MCF 10A (cell line): ENCODE data around the gene IKBKE. TPM values are rescaled to one million over a fixed set of nuclear protein-coding genes. Genes with fewer than 3 reads are reported as not detected.
"Not testable (repeated sequence)": the region's sequence is repeated elsewhere in the genome, so short reads cannot be mapped to it uniquely, and the experiment has no call there.

Source experiments
- BruUV-seq: library from RNA; stranded (reverse); fragments of 400-500 nt; replicated peaks from 2 replicates; lab custom pipeline; 2021; lab: Mats Ljungman, UMichigan
- CTCF ChIA-PET: fragments of 300-600 bp; sonication (Branson Sonifier 250); formaldehyde crosslinking; extraction: SDS; loops from one replicate; lab custom pipeline; 2021; ENCODE audit warnings: antibody characterized with exemption, inconsistent platforms; lab: Yijun Ruan, JAX
- POLR2A ChIA-PET: fragments of 300-600, 350-650 bp; sonication (Branson Sonifier 250); formaldehyde crosslinking; extraction: SDS; loops from one replicate; lab custom pipeline; 2020; ENCODE audit warnings: antibody characterized with exemption, inconsistent platforms; lab: Yijun Ruan, JAX
- DNase-seq: peaks from one replicate; pipeline ENCODE4 v3.0.0-alpha.2; 2018; ENCODE audit not compliant: unreplicated experiment
- H3K27ac Mint-ChIP-seq: one replicate; pipeline ENCODE4 v1.8.0; 2022; ENCODE audit warnings: mild to moderate bottlenecking, low read depth, mixed read lengths; ENCODE audit not compliant: unreplicated experiment
- H3K27me3 Mint-ChIP-seq: one replicate; pipeline ENCODE4 v1.8.0; 2022; ENCODE audit warnings: mixed read lengths; ENCODE audit not compliant: insufficient read depth, unreplicated experiment
- H3K36me3 Mint-ChIP-seq: one replicate; pipeline ENCODE4 v1.8.0; 2022; ENCODE audit warnings: mild to moderate bottlenecking, moderate library complexity, mixed read lengths; ENCODE audit not compliant: insufficient read depth, unreplicated experiment
- H3K4me1 Mint-ChIP-seq: one replicate; pipeline ENCODE4 v1.8.0; 2022; ENCODE audit warnings: mixed read lengths; ENCODE audit not compliant: insufficient read depth, unreplicated experiment
- H3K4me3 Mint-ChIP-seq: one replicate; pipeline ENCODE4 v1.8.0; 2022; ENCODE audit warnings: mild to moderate bottlenecking, moderate library complexity, mixed read lengths; ENCODE audit not compliant: unreplicated experiment
- H3K9me3 Mint-ChIP-seq: one replicate; pipeline ENCODE4 v1.8.0; 2022; ENCODE audit warnings: mixed read lengths; ENCODE audit not compliant: unreplicated experiment
- intact Hi-C: fragments of 100-400 bp; cut with micrococcal nuclease; formaldehyde crosslinking; loops from 2 replicates; pipeline ENCODE4 v1.14.1; 2022
- total RNA-seq: library from RNA; stranded (reverse); gene quantifications from 2 replicates; pipeline ENCODE4 v1.2.3, GENCODE V29; 2022
- TF ChIP-seq, protein P1 (sequence below): fragments of 200-600 bp; IDR thresholded peaks from one replicate; pipeline ENCODE4 v1.8.0; 2022; ENCODE audit warnings: antibody characterized with exemption, mild to moderate bottlenecking; ENCODE audit not compliant: unreplicated experiment

Gene IKBKE
- total RNA-seq, 1 experiment from 2014 or later, result 12.1 TPM

DNA sequence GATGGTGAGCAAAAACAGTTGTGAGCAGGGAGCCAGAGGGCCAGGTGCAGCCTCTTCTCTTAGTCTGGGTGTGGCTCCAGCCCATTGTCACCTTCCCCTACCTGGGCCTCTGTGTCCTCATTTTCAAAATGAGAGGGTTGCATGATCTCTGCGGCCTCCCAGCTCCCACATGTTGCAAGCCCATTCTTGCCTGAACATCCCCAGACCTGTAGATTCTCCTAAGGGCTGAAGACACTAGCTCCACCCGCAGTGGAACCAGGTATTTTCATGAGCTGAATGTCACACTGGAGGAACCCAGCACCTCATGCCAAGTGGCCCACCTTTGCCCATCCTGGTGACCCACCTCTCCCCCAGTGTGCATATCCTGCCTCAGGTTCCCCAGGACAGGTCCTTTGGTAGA is 12.3 kb downstream of the IKBKE start:
- no peaks in the 10 kb centered on the region for H3K9me3 Mint-ChIP-seq
- POLR2A ChIA-PET, result interaction anchor here (0.9 to 3.7 kb wide), 8 partner anchors 12 to 124 kb away, joined by 3 to 32 read pairs (median 4); partner anchors contain the start of genes IKBKE and RASSF5
- H3K4me3 Mint-ChIP-seq, result no peak overlapping the region
- DNase-seq, result peak; percentile 86
- CTCF ChIA-PET, result interaction anchor here (0.6 to 11.0 kb wide), 19 partner anchors 8 to 500 kb away, joined by 3 to 268 read pairs (median 4); partner anchors contain the start of genes DYRK3 and IKBKE
- intact Hi-C loops, result no loop called here
- no TSS peak for BruUV-seq
- TF ChIP-seq, protein P1, sequence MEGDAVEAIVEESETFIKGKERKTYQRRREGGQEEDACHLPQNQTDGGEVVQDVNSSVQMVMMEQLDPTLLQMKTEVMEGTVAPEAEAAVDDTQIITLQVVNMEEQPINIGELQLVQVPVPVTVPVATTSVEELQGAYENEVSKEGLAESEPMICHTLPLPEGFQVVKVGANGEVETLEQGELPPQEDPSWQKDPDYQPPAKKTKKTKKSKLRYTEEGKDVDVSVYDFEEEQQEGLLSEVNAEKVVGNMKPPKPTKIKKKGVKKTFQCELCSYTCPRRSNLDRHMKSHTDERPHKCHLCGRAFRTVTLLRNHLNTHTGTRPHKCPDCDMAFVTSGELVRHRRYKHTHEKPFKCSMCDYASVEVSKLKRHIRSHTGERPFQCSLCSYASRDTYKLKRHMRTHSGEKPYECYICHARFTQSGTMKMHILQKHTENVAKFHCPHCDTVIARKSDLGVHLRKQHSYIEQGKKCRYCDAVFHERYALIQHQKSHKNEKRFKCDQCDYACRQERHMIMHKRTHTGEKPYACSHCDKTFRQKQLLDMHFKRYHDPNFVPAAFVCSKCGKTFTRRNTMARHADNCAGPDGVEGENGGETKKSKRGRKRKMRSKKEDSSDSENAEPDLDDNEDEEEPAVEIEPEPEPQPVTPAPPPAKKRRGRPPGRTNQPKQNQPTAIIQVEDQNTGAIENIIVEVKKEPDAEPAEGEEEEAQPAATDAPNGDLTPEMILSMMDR, result no peak
- H3K27ac Mint-ChIP-seq, result no peak overlapping the region
- H3K27me3 Mint-ChIP-seq, result no peaks in the 10 kb centered on the region
- H3K36me3 Mint-ChIP-seq, result peaks cover 19% of the 10 kb centered on the region
- peaks cover 29% of the 10 kb centered on the region for H3K4me1 Mint-ChIP-seq

DNA sequence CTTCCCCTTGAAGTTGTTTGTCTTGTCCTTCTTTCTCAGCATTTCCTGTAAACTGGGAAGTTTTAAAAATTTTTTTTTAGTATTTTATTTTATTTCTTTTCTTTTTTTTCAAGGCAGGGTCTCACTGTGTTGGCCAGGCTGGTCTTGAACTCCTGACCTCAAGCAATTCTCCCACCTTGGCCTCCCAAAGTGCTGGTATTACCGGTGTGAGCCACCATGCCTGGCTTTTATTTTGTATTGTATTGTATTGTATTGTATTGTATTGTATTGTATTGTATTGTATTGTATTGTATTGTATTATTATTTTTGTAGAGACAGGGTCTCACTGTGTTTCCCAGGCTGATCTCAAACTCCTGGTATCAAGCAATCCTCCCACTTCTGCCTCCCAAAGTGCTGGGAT is 13.6 kb downstream of the IKBKE start:
- ChIA-PET CTCF (interaction anchor here (1.2 to 8.8 kb wide), 9 partner anchors 7 to 180 kb away, joined by 4 to 268 read pairs (median 24); partner anchors contain the start of gene IKBKE), POLR2A (interaction anchor here (0.6 to 3.7 kb wide), 4 partner anchors 10 to 20 kb away, joined by 3 to 32 read pairs (median 3); partner anchors contain the start of gene IKBKE)
- H3K27me3 Mint-ChIP-seq, intact Hi-C loops, H3K4me3 Mint-ChIP-seq, DNase-seq, H3K9me3 Mint-ChIP-seq, H3K27ac Mint-ChIP-seq, BruUV-seq: not testable (repeated sequence)
- Mint-ChIP-seq H3K36me3 (peaks cover 13% of the 10 kb centered on the region), H3K4me1 (peaks cover 29% of the 10 kb centered on the region)

DNA sequence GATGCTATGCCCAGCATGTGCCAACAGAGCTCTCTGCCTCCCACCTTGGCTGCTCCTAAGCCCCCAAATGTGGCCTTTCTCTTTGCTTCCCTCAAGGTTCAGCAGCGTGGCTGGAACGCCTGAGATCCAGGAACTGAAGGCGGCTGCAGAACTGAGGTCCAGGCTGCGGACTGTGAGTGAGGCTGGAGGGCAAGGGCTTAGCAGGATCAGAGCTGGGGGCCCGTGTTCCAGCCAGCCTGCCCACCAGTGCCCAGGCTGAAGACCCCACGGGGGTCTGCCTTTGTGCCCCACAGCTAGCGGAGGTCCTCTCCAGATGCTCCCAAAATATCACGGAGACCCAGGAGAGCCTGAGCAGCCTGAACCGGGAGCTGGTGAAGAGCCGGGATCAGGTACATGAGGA is 14.6 kb downstream of the IKBKE start:
- Mint-ChIP-seq H3K4me1 (peaks cover 23% of the 10 kb centered on the region), H3K36me3 (peaks cover 13% of the 10 kb centered on the region), H3K4me3 (no peak overlapping the region), H3K27ac (no peak overlapping the region), H3K9me3 (no peaks in the 10 kb centered on the region), H3K27me3 (no peaks in the 10 kb centered on the region)
- intact Hi-C loops, result no loop called here
- DNase-seq, result no peak
- ChIA-PET CTCF (interaction anchor here (0.8 to 2.6 kb wide), 6 partner anchors 16 to 179 kb away, joined by 3 to 24 read pairs (median 5); no protein-coding TSS in a partner anchor), POLR2A (interaction anchor here (0.6 to 1.5 kb wide), 4 partner anchors 9 to 499 kb away, joined by 3 to 5 read pairs (median 4); no protein-coding TSS in a partner anchor)
- TF ChIP-seq, protein P1, result no peak
- BruUV-seq, result no TSS peak

DNA sequence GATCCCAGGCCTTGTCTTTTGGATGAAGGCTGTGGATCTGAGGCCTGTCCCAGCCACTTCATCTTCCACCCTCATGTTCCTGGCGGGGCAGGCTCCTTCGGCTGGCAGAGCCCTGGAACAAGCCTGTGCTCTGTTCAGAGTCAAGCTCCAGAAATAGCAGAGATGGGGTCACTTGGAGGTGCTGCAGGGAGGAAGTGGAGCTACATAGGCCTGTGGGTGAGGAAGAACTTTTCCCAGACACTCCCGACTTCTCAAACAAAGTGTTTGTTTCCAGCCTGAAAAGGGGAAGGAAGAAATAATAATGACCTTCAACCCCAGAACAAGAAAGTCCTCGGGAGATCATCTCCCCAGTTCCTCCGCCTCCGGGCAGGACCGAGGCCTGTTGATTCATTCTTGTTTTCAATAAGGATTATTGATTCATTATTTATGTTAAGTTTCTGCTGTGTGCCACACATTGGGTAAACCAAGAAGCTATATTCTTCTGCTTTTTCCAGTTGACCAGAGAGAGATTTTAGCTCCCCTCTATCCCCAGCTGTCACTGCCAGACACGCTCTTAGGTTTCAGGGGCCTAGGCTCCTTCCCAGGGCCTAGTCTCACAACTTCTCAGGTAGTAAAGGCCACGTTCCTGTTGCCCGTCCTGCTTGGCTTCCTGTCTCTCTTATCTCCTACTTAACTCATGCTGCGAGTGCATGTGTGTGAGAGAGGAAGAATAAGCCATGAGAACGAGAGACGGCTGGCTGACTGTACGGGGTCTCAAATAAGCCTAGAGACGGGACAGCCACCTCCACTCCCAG is 16.9 kb downstream of the IKBKE start:
- H3K36me3 Mint-ChIP-seq, result peaks cover 13% of the 10 kb centered on the region
- intact Hi-C loops, result no loop called here
- no TSS peak for BruUV-seq

More for the DNA sequence above, 16.9 kb downstream of the IKBKE start:
- TF ChIP-seq, protein P1, result no peak
- ChIA-PET POLR2A (interaction anchor here (0.5 kb wide), 1 partner anchor 70 kb away, joined by 3 read pairs; no protein-coding TSS in a partner anchor), CTCF (interaction anchor here (0.6 to 21.4 kb wide), 9 partner anchors 8 to 456 kb away, joined by 3 to 851 read pairs (median 4); no protein-coding TSS in a partner anchor)
- Mint-ChIP-seq H3K27ac (no peak overlapping the region), H3K4me1 (peaks cover 7% of the 10 kb centered on the region), H3K27me3 (no peaks in the 10 kb centered on the region), H3K9me3 (no peaks in the 10 kb centered on the region), H3K4me3 (no peak overlapping the region)
- DNase-seq, result no peak
